Neural progenitor cell (in vitro differentiated cells): Measurements from ENCODE around the gene EGR4.

Experiments used
- CTCF ChIP-seq: fragments of 200-600 bp; sonication (generic); IDR thresholded peaks from 2 replicates; pipeline ENCODE4 v1.5.1; 2017; ENCODE audit warnings: antibody characterized with exemption, mild to moderate bottlenecking
- EZH2 ChIP-seq: fragments of 200-600 bp; sonication (generic); IDR thresholded peaks from 2 replicates; pipeline ENCODE4 v1.6.1; 2017; ENCODE audit warnings: antibody characterized with exemption, mild to moderate bottlenecking, moderate library complexity
- EZH2phosphoT487 ChIP-seq: fragments of 200-600 bp; sonication (generic); IDR thresholded peaks from 2 replicates; pipeline ENCODE4 v1.6.1; 2017; ENCODE audit warnings: antibody characterized with exemption

- TF ChIP-seq CTCF (no peak), EZH2 (no peak), EZH2phosphoT487 (no peak)
These were observed 24.9 kb downstream of the EGR4 start for GRCh38 chr2:73268366-73268829.
